Stimulated activated naive CD8-positive, alpha-beta T cell treated with anti-CD3 and anti-CD28 coated beads, Interleukin-15, Interleukin-2, amounts not matched to agents 100 ng/mL and 50 ng/mL, for 24 hours (primary cell): ENCODE data around the gene HFE.
A peak's percentile ranks its signal among the peaks of the same experiment; 100 is the strongest.
"Not testable (repeated sequence)": the region's sequence is repeated elsewhere in the genome, so short reads cannot be mapped to it uniquely, and the experiment has no call there.

Experiments
- H3K27ac Mint-ChIP-seq: one replicate; pipeline ENCODE4 v1.8.0; 2021; ENCODE audit warnings: mild to moderate bottlenecking, mixed read lengths
- H3K27me3 Mint-ChIP-seq: one replicate; pipeline ENCODE4 v1.8.0; 2021; ENCODE audit warnings: mixed read lengths
- H3K36me3 Mint-ChIP-seq: one replicate; pipeline ENCODE4 v1.8.0; 2021; ENCODE audit warnings: low read depth, mixed read lengths
- H3K4me1 Mint-ChIP-seq: one replicate; pipeline ENCODE4 v1.8.0; 2021; ENCODE audit warnings: low read depth, mixed read lengths
- H3K4me3 Mint-ChIP-seq: one replicate; pipeline ENCODE4 v1.8.0; 2021; ENCODE audit warnings: mild to moderate bottlenecking, mixed read lengths
- H3K9me3 Mint-ChIP-seq: one replicate; pipeline ENCODE4 v1.8.0; 2021; ENCODE audit warnings: mixed read lengths

The HFE gene, protein sequence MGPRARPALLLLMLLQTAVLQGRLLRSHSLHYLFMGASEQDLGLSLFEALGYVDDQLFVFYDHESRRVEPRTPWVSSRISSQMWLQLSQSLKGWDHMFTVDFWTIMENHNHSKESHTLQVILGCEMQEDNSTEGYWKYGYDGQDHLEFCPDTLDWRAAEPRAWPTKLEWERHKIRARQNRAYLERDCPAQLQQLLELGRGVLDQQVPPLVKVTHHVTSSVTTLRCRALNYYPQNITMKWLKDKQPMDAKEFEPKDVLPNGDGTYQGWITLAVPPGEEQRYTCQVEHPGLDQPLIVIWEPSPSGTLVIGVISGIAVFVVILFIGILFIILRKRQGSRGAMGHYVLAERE

DNA sequence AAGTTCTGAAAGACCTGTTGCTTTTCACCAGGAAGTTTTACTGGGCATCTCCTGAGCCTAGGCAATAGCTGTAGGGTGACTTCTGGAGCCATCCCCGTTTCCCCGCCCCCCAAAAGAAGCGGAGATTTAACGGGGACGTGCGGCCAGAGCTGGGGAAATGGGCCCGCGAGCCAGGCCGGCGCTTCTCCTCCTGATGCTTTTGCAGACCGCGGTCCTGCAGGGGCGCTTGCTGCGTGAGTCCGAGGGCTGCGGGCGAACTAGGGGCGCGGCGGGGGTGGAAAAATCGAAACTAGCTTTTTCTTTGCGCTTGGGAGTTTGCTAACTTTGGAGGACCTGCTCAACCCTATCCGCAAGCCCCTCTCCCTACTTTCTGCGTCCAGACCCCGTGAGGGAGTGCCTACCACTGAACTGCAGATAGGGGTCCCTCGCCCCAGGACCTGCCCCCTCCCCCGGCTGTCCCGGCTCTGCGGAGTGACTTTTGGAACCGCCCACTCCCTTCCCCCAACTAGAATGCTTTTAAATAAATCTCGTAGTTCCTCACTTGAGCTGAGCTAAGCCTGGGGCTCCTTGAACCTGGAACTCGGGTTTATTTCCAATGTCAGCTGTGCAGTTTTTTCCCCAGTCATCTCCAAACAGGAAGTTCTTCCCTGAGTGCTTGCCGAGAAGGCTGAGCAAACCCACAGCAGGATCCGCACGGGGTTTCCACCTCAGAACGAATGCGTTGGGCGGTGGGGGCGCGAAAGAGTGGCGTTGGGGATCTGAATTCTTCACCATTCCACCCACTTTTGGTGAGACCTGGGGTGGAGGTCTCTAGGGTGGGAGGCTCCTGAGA lies at the start of gene HFE:
Gene HFE, plus strand, starts transcription at position 146 of the 832 bp plus-strand sequence. Its CDS starts 12 bp downstream, at position 158.
- H3K36me3 Mint-ChIP-seq: no peaks in the 10 kb centered on the region
- H3K4me3 Mint-ChIP-seq: peak within 1 kb of the TSS; percentile 82
- H3K27me3 Mint-ChIP-seq: no peaks in the 10 kb centered on the region
- H3K9me3 Mint-ChIP-seq: no peaks in the 10 kb centered on the region
- peaks cover 39% of the 10 kb centered on the region for H3K4me1 Mint-ChIP-seq
- H3K27ac Mint-ChIP-seq: peak within 1 kb of the TSS; percentile 74

DNA sequence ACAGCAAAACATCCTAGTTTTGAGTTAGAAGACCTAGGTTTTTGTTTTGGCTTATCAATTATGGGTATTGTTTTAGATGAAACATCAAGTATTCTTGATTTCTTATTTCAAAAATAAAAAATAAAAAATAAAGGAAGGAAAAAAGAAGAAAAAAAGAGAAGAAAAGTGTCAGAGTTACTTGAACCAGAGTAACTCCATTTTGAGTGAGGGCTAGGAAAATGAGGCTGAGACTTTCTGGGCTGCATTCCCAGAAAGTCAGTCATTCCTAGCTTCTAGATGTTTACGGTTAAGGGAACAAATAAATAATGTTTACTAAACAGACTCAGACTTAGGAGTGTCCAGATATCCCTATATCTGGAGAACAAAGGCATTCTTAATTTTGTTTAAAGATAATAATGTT lies 45.3 kb upstream of the HFE start:
- Mint-ChIP-seq H3K4me3 (no peak overlapping the region), H3K27me3 (no peaks in the 10 kb centered on the region), H3K4me1 (peaks cover 29% of the 10 kb centered on the region), H3K9me3 (no peaks in the 10 kb centered on the region), H3K36me3 (peaks cover 6% of the 10 kb centered on the region), H3K27ac (no peak overlapping the region)

DNA sequence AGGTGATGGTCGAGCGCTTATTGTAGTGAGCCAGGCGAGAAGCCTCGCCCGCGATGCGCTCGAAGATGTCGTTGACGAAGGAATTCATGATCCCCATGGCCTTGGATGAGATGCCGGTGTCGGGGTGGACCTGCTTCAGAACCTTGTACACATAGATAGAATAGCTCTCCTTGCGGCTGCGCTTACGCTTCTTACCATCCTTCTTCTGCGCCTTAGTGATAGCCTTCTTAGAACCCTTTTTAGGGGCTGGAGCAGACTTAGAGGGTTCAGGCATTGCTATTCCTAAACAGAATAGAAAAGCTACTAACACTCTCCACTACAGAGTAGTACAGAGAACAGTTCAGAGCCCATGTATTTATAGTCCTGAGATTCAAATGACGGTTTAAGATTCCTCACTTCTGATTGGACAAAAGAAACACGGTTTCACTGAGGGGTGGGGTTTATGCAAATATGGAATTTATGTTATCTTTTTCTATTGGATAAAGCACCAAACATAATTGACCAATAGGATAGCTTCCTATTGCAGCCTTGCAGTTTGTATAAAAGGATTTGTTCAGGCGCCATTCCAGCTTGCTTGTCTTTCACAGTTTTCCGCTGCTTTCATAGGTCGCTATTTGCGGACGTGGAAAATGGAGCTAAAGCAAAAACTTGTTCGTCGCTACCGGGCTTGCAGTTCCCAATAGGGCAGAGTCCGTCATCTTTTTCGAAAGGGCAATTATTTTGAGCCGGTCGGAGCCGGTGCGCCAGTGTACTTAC lies 43.7 kb upstream of the HFE start:
- peaks cover 29% of the 10 kb centered on the region for H3K4me1 Mint-ChIP-seq
- peak overlapping the region; percentile 89 for H3K4me3 Mint-ChIP-seq
- no peaks in the 10 kb centered on the region for H3K9me3 Mint-ChIP-seq
- H3K27me3 Mint-ChIP-seq: no peaks in the 10 kb centered on the region
- peaks cover 6% of the 10 kb centered on the region for H3K36me3 Mint-ChIP-seq
- H3K27ac Mint-ChIP-seq: peak overlapping the region; percentile 98

DNA sequence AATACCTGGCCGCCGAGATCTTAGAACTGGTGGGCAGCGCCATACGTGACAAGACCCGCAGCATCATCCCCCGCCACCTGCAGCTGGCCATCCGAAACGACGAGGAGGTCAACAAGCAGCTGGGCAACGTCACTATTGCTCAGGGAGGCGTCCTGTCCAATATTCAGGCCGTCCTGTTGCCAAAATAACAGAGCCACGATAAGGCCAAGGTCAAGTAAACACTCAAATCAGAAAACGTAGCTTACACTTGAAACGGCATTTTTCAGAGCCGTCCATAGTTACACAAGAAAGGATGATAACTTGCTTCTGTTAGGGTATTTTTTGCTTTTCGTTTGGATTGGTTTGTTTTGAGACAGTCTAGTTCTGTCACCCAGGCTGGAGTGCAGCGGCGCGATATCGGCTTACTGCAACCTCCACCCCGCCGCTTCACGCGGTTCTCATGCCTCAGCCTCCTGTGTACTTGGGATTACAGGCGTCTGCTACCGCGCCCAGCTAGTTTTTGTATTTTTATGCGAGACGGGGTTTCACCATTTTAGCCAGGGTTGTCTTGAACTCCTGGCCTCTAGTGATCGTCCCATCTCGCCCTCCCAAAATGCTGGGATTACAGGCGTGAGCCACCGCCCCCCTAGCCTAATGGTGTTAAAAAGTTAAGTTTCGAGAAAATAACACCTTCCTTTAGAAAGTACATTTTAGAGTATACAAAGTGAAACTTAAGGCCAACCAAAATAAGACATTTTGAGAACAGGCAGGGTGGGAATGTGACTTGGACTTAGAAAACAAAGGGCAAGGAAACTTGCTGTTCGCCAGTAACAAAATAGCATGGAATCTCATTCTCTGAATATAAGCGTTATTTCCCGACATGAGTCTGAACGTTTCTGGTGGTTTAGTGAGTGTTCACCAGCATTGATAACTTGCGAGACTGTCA lies 42.8 kb upstream of the HFE start:
- H3K36me3 Mint-ChIP-seq: peaks cover 6% of the 10 kb centered on the region

DNA sequence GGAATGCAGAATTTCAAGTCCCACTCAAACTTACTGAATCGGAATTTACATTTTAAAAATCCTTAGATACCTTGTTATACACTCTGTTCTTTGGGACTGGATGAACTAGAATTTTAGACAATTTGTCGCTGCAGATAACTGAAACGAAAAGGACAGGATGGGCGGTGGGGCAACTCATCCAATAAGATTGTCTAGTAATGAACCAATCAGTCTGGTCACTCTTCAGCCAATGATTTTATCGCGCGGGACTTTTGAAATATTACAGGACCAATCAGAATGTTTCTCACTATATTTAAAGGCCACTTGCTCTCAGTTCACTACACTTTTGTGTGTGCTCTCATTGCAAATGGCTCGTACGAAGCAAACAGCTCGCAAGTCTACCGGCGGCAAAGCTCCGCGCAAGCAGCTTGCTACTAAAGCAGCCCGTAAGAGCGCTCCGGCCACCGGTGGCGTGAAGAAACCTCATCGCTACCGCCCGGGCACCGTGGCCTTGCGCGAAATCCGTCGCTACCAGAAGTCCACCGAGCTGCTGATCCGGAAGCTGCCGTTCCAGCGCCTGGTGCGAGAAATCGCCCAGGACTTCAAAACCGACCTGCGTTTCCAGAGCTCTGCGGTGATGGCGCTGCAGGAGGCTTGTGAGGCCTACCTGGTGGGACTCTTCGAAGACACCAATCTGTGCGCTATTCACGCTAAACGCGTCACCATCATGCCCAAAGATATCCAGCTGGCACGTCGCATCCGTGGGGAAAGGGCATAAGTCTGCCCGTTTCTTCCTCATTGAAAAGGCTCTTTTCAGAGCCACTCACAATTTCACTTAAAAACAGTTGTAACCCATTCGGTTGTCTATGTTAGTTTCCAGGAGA lies 41.9 kb upstream of the HFE start:
- H3K4me3 Mint-ChIP-seq: peak overlapping the region; percentile 89
- no peaks in the 10 kb centered on the region for H3K9me3 Mint-ChIP-seq
- peaks cover 6% of the 10 kb centered on the region for H3K36me3 Mint-ChIP-seq
- no peaks in the 10 kb centered on the region for H3K27me3 Mint-ChIP-seq
- peaks cover 29% of the 10 kb centered on the region for H3K4me1 Mint-ChIP-seq
- H3K27ac Mint-ChIP-seq: peak overlapping the region; percentile 98

More for the DNA sequence above, 42.8 kb upstream of the HFE start:
- Mint-ChIP-seq H3K4me3 (peak overlapping the region; percentile 89), H3K27ac (peak overlapping the region; percentile 98), H3K9me3 (no peaks in the 10 kb centered on the region), H3K27me3 (no peaks in the 10 kb centered on the region), H3K4me1 (peaks cover 29% of the 10 kb centered on the region)

DNA sequence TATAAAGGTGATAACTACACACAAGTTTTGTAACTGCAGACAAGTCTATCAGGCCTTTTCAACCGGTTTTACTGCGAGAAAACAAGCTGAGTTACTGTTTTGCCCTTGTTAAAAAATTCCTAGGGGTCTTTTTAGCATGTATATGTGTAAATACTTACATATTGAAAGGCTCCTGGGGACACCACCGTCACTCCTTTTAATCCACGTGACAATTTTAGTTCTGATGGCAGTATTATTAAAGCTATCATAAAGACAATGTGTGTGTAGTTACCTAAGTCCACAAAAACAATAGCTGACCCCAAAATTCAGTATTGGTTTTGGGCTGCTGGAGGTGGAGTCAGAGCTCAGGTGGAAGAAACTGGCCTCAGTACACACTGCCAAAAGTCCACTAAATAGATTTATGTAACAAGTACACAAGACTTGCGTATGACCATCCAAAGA lies 41.3 kb upstream of the HFE start:
- H3K4me3 Mint-ChIP-seq: peak overlapping the region; percentile 89
- peaks cover 29% of the 10 kb centered on the region for H3K4me1 Mint-ChIP-seq
- H3K27me3 Mint-ChIP-seq: no peaks in the 10 kb centered on the region
- no peaks in the 10 kb centered on the region for H3K9me3 Mint-ChIP-seq
- H3K36me3 Mint-ChIP-seq: peaks cover 6% of the 10 kb centered on the region
- H3K27ac Mint-ChIP-seq: peak overlapping the region; percentile 98

DNA sequence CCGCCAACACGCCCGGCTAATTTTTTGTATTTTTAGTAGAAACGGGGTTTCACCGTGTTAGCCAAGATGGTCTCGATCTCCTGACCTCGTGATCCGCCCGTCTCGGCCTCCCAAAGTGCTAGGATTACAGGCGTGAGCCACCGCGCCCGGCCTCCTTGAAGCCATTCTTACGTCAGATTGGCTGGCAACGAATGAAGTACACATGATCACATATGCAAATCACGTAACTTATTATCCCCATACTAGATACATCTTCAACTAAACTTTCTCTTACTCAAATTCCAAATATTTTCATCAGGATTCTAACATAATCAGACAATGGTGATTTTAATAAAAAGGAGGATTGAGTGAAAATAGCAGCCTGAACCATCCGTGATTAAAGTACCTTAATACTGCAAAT lies 39.9 kb upstream of the HFE start:
- not testable (repeated sequence) for H3K36me3 Mint-ChIP-seq, H3K9me3 Mint-ChIP-seq, H3K27me3 Mint-ChIP-seq, H3K27ac Mint-ChIP-seq
- Mint-ChIP-seq H3K4me3 (peak overlapping the region; percentile 5), H3K4me1 (peaks cover 33% of the 10 kb centered on the region)

DNA sequence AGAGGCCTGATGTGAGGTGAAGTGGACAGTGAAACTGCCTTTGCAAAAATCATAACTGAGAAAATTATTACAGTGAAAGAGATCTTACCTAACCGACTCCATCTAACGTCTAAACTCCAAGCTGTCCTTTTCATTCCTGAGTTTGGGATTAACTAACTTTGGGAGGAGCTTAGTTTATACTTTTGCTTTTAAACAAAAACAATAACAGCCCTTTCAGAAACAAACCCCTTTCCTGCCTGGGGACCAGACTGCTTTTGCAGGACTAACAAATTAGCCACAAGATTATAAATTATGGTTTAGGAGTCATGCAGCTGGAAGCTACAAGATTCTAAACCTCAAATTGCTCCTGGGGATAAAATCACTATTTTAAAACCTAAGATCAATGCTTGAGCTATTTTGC lies 38.6 kb upstream of the HFE start:
- Mint-ChIP-seq H3K27me3 (no peaks in the 10 kb centered on the region), H3K27ac (no peak overlapping the region), H3K36me3 (peaks cover 6% of the 10 kb centered on the region), H3K4me3 (no peak overlapping the region), H3K4me1 (peaks cover 29% of the 10 kb centered on the region), H3K9me3 (no peaks in the 10 kb centered on the region)

DNA sequence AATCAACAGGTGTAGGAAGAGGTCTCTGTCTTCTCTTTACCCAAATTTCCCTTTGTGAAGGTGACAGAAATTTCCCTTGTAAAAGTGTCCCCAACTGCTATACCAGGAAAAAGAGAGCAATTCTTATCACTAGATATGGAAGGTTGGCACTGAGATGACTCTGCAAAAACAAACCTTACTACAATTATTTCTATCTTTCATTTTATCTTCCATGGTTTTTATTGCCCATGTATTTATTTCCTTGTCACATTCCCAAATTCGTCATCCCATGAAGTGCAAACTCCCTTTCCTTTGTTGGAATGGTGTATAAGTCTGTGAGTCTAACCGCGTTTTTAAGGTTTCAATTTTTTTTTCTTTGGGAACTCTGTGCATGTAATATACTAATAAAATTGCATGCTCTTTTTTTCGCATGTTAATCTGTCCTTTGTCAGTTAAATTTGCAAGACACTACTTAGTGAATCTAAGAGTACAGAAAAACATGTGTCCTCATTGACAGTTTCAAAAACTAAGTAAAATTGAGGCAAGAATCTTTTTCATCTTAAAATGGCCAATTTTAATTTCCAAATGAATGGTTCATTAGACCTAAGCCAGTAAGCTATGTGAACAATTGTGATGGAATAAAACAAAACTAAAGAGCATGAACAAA lies 35.4 kb upstream of the HFE start:
- Mint-ChIP-seq H3K4me3 (no peak overlapping the region), H3K27ac (no peak overlapping the region), H3K36me3 (no peaks in the 10 kb centered on the region), H3K9me3 (no peaks in the 10 kb centered on the region), H3K27me3 (no peaks in the 10 kb centered on the region), H3K4me1 (peaks cover 33% of the 10 kb centered on the region)

DNA sequence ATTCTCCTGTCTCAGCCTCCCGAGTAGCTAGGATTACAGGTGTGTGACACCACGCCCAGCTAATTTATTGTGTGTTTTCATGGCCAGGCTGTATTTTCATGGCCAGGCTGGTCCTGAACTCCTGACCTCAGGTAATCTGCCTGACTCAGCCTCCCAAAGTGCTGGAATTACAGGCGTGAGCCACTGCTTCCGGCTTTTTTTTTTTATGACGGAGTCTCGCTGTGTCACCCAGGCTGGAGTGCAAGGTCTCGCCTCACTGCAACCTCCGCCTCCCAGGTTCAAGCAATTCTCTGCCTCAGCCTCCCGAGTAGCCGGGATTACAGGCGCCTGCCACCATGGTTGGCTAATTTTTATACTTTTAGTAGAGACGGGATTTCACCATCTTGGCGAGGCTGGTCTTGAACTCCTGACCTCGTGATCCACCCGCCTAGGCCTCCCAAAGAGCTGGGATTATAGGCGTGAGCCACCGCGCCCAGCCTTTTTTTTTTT lies 34.4 kb upstream of the HFE start:
- H3K4me3 Mint-ChIP-seq, H3K36me3 Mint-ChIP-seq, H3K27me3 Mint-ChIP-seq, H3K27ac Mint-ChIP-seq, H3K9me3 Mint-ChIP-seq: not testable (repeated sequence)
- H3K4me1 Mint-ChIP-seq: peaks cover 42% of the 10 kb centered on the region

DNA sequence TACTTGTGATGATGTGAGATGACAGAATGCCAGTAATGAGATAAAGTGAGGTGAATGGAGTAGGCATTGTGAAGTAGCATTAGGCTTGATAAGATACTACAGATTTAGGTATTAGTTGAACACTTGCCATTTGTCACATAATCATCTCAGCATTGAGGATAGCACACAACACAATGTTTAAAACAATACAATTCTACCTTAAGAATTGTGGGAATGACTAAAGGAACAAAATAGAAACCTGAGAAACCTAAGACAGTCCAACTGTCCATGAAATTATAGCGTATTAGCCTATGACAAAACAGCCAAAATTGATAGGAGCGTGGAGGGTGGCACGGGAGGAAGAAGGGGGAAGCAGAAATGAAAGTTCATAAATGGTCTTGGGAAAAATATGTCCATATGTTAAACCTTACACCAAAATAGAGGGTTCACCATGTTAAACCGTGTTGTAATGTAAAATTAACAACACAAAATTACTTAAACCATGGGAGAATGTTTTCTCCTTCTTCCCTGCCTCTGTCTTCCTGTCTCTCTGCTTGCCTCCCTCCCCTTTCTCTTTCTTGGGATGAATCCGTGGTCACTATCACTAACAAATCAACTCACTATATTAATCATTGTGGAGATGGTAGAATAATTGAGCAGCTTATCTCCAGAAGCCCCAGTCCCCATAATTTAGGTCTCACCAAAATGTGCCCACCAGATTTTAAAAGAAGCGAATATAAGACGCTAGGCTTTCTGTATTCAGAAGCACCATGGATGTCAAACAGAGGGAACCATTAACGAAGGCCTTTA lies 33.0 kb upstream of the HFE start:
- Mint-ChIP-seq H3K4me1 (peaks cover 42% of the 10 kb centered on the region), H3K9me3 (no peaks in the 10 kb centered on the region), H3K27ac (peak overlapping the region; percentile 99), H3K36me3 (no peaks in the 10 kb centered on the region), H3K27me3 (no peaks in the 10 kb centered on the region), H3K4me3 (peak overlapping the region; percentile 90)
